OCI-LY3 (cell line): ENCODE measurements around the gene CDK5R2.

Experiments used
- H2AFZ ChIP-seq: fragments of 200-600, 300-600 bp; shearing (Covaris generic); 2 replicates; pipeline ENCODE4 v1.6.0; 2014; ENCODE audit warnings: antibody characterized with exemption, low read depth, low read length
- H3K27ac ChIP-seq: fragments of 200-600, 300-600 bp; sonication (generic); 2 replicates; pipeline ENCODE4 v1.5.1; 2014; ENCODE audit warnings: mild to moderate bottlenecking, low read length, moderate library complexity, mixed read lengths
- H3K27me3 ChIP-seq: fragments of 200-600, 300-600 bp; sonication (generic); 2 replicates; pipeline ENCODE4 v1.6.1; 2014; ENCODE audit warnings: low read depth, low read length, mixed read lengths
- H3K36me3 ChIP-seq: fragments of 200-600, 300-600 bp; sonication (generic); replicated peaks from 2 replicates; pipeline ENCODE3; 2014; ENCODE audit warnings: low read depth, low read length, mixed read lengths
- H3K4me1 ChIP-seq: fragments of 300-600, 200-600 bp; sonication (generic); 2 replicates; pipeline ENCODE4 v1.6.1; 2014; ENCODE audit warnings: low read length, mixed read lengths
- H3K4me2 ChIP-seq: fragments of 200-600, 300-600 bp; sonication (generic); 2 replicates; pipeline ENCODE4 v1.6.1; 2014; ENCODE audit warnings: low read length, mixed read lengths
- H3K4me3 ChIP-seq: fragments of 300-600, 200-600 bp; sonication (generic); 2 replicates; pipeline ENCODE4 v1.5.1; 2014; ENCODE audit warnings: antibody characterized with exemption, mild to moderate bottlenecking, low read length, moderate library complexity
- H3K79me2 ChIP-seq: fragments of 300-600, 200-600 bp; shearing (Covaris generic); 2 replicates; pipeline ENCODE4 v1.6.1; 2014; ENCODE audit warnings: mild to moderate bottlenecking, low read length, mixed read lengths
- H3K9ac ChIP-seq: fragments of 300-600, 200-600 bp; shearing (Covaris generic); 2 replicates; pipeline ENCODE4 v1.6.0; 2014; ENCODE audit warnings: mild to moderate bottlenecking, low read length, moderate library complexity
- H3K9me3 ChIP-seq: fragments of 200-600, 300-600 bp; shearing (Covaris generic); 2 replicates; pipeline ENCODE4 v1.6.1; 2014; ENCODE audit warnings: low read length, mixed read lengths; ENCODE audit not compliant: insufficient read depth
- H4K20me1 ChIP-seq: fragments of 200-600, 300-600 bp; sonication (generic); 2 replicates; pipeline ENCODE4 v1.6.1; 2016; ENCODE audit warnings: low read length, mixed read lengths; ENCODE audit not compliant: insufficient read depth
- CTCF ChIP-seq: fragments of 200-600, 300-600 bp; sonication (generic); IDR thresholded peaks from 2 replicates; pipeline ENCODE4 v1.5.1; 2014; ENCODE audit warnings: antibody characterized with exemption, low read length, low read depth
- EZH2phosphoT487 ChIP-seq: fragments of 200-600 bp; shearing (Covaris generic); IDR thresholded peaks from 2 replicates; pipeline ENCODE4 v1.6.1; 2018; ENCODE audit warnings: antibody characterized with exemption, mixed run types, low read depth

CDK5R2 gene

GRCh38 chr2:218981390-218981880 lies 22.0 kb downstream of the CDK5R2 start:
- Histone ChIP-seq H3K9me3 (no peaks in the 10 kb centered on the region), H3K9ac (peak overlapping the region; percentile 75), H3K4me1 (peaks cover 5% of the 10 kb centered on the region), H3K4me2 (peak overlapping the region; percentile 76), H3K4me3 (peak overlapping the region; percentile 84), H3K27ac (peak overlapping the region; percentile 66), H3K27me3 (0 out of 2 replicates have a peak, but pooled peaks cover 2% of the 10 kb centered on the region), H2AFZ (no peak overlapping the region), H4K20me1 (no peaks in the 10 kb centered on the region), H3K79me2 (peaks cover 2% of the 10 kb centered on the region; the same call in 1 of the 2 replicates), H3K36me3 (no peaks in the 10 kb centered on the region)
- no peak for TF ChIP-seq EZH2phosphoT487
- peak; percentile 49 for TF ChIP-seq CTCF

GRCh38 chr2:218981881-218982585 lies 22.6 kb downstream of the CDK5R2 start:
- Histone ChIP-seq H3K27me3 (no peaks in the 10 kb centered on the region), H3K36me3 (no peaks in the 10 kb centered on the region), H3K4me3 (peak overlapping the region; percentile 84), H4K20me1 (no peaks in the 10 kb centered on the region), H3K27ac (no peak overlapping the region), H3K79me2 (peaks cover 2% of the 10 kb centered on the region; the same call in 1 of the 2 replicates), H2AFZ (no peak overlapping the region), H3K9ac (peak overlapping the region; percentile 75), H3K4me2 (peak overlapping the region; percentile 76), H3K9me3 (no peaks in the 10 kb centered on the region), H3K4me1 (peaks cover 5% of the 10 kb centered on the region)
- no peak for TF ChIP-seq CTCF
- no peak for TF ChIP-seq EZH2phosphoT487

GRCh38 chr2:218982586-218983262 lies 23.3 kb downstream of the CDK5R2 start:
- no peaks in the 10 kb centered on the region for H3K9me3 ChIP-seq
- H2AFZ ChIP-seq: no peak overlapping the region
- TF ChIP-seq CTCF: no peak
- no peak for TF ChIP-seq EZH2phosphoT487
- peaks cover 2% of the 10 kb centered on the region; the same call in 1 of the 2 replicates for H3K79me2 ChIP-seq
- H3K27ac ChIP-seq: no peak overlapping the region
- peak overlapping the region; percentile 76; the same call in 1 of the 2 replicates for H3K4me2 ChIP-seq
- no peaks in the 10 kb centered on the region for H3K36me3 ChIP-seq
- no peak overlapping the region for H3K9ac ChIP-seq
- H3K4me1 ChIP-seq: peaks cover 5% of the 10 kb centered on the region
- H3K27me3 ChIP-seq: no peaks in the 10 kb centered on the region
- H4K20me1 ChIP-seq: no peaks in the 10 kb centered on the region
- peak overlapping the region; percentile 84; the same call in 1 of the 2 replicates for H3K4me3 ChIP-seq
